Progenitor cell of endocrine pancreas (in vitro differentiated cells): ENCODE results near the gene DEXI. TPM values are rescaled to one million over a fixed set of nuclear protein-coding genes. Genes with fewer than 3 reads are reported as not detected.

Source experiments
- DNase-seq: peaks from one replicate; pipeline ENCODE4 v3.0.0; 2021; ENCODE audit warnings: low spot score; ENCODE audit not compliant: unreplicated experiment
- H3K27ac Mint-ChIP-seq: 2 replicates; pipeline ENCODE4 v1.8.0; 2021; ENCODE audit warnings: mild to moderate bottlenecking, moderate library complexity, mixed read lengths
- H3K27me3 Mint-ChIP-seq: 2 replicates; pipeline ENCODE4 v1.8.0; 2021; ENCODE audit warnings: mixed read lengths
- H3K36me3 Mint-ChIP-seq: 2 replicates; pipeline ENCODE4 v1.8.0; 2022; ENCODE audit warnings: mixed read lengths; ENCODE audit not compliant: insufficient read depth
- H3K4me1 Mint-ChIP-seq: 2 replicates; pipeline ENCODE4 v1.8.0; 2021; ENCODE audit warnings: low read depth, mixed read lengths
- H3K4me3 Mint-ChIP-seq: 2 replicates; pipeline ENCODE4 v1.8.0; 2021; ENCODE audit warnings: low read depth, mild to moderate bottlenecking, moderate library complexity, mixed read lengths
- H3K9me3 Mint-ChIP-seq: 2 replicates; pipeline ENCODE4 v1.8.0; 2021; ENCODE audit warnings: low read depth, mixed read lengths
- CTCF ChIP-seq: fragments of 200-600 bp; sonication (generic); IDR thresholded peaks from one replicate; pipeline ENCODE4 v1.5.0; 2021; ENCODE audit warnings: antibody characterized with exemption, mild to moderate bottlenecking; ENCODE audit not compliant: unreplicated experiment
- total RNA-seq: library from RNA; stranded (reverse); gene quantifications from 2 replicates; pipeline ENCODE4 v1.2.1, GENCODE V29; 2021

DEXI gene
- total RNA-seq, 1 donor from 2014 or later, result 31.2 TPM

- no peaks in the 10 kb centered on the region for H3K9me3 Mint-ChIP-seq
- H3K27ac Mint-ChIP-seq, result no peak overlapping the region
- peaks cover 4% of the 10 kb centered on the region for H3K36me3 Mint-ChIP-seq
- no peak for TF ChIP-seq CTCF
- DNase-seq, result no peak
- no peaks in the 10 kb centered on the region for H3K27me3 Mint-ChIP-seq
- no peak overlapping the region for H3K4me3 Mint-ChIP-seq
- peaks cover 24% of the 10 kb centered on the region for H3K4me1 Mint-ChIP-seq
These were observed 5.0 kb downstream of the DEXI start for GRCh38 chr16:10937068-10937859.

GRCh38 chr16:10936272-10936984 is 5.8 kb downstream of the DEXI start:
- Mint-ChIP-seq H3K36me3 (peaks cover 4% of the 10 kb centered on the region), H3K27ac (no peak overlapping the region), H3K4me3 (no peak overlapping the region), H3K9me3 (no peaks in the 10 kb centered on the region), H3K4me1 (peaks cover 22% of the 10 kb centered on the region), H3K27me3 (no peaks in the 10 kb centered on the region)
- DNase-seq, result no peak
- TF ChIP-seq CTCF, result no peak

GRCh38 chr16:10935226-10935915 is 6.9 kb downstream of the DEXI start:
- DNase-seq, result no peak
- H3K9me3 Mint-ChIP-seq, result no peaks in the 10 kb centered on the region
- H3K27ac Mint-ChIP-seq, result no peak overlapping the region
- peaks cover 4% of the 10 kb centered on the region for H3K36me3 Mint-ChIP-seq
- no peak overlapping the region for H3K4me3 Mint-ChIP-seq
- peaks cover 12% of the 10 kb centered on the region for H3K4me1 Mint-ChIP-seq
- TF ChIP-seq CTCF, result no peak
- no peaks in the 10 kb centered on the region for H3K27me3 Mint-ChIP-seq

GRCh38 chr16:10934325-10935107 is 7.8 kb downstream of the DEXI start:
- Mint-ChIP-seq H3K4me1 (peaks cover 6% of the 10 kb centered on the region), H3K27ac (no peak overlapping the region), H3K9me3 (no peaks in the 10 kb centered on the region), H3K27me3 (no peaks in the 10 kb centered on the region), H3K4me3 (no peak overlapping the region), H3K36me3 (peaks cover 5% of the 10 kb centered on the region)
- no peak for TF ChIP-seq CTCF
- DNase-seq, result no peak

GRCh38 chr16:10933865-10934264 is 8.4 kb downstream of the DEXI start:
- Mint-ChIP-seq H3K27ac (no peak overlapping the region), H3K4me1 (peaks cover 3% of the 10 kb centered on the region), H3K36me3 (peaks cover 4% of the 10 kb centered on the region), H3K27me3 (no peaks in the 10 kb centered on the region), H3K9me3 (no peaks in the 10 kb centered on the region), H3K4me3 (no peak overlapping the region)
- no peak for DNase-seq
- no peak for TF ChIP-seq CTCF
